HepG2 (cell line): ENCODE results near the gene LDLR. TPM values are rescaled to one million over a fixed set of nuclear protein-coding genes. Genes with fewer than 3 reads are reported as not detected.

Source experiments
- HMG20B ChIP-seq: conservative IDR thresholded peaks from 2 replicates; pipeline ENCODE4 v1.6.1; 2016; ENCODE audit warnings: missing genetic modification reagents, missing compliant biosample characterization
- MTA3 ChIP-seq: sonication (generic); formaldehyde crosslinking; IDR thresholded peaks from 2 replicates; pipeline ENCODE4 v1.4.0; 2020; ENCODE audit warnings: missing genetic modification reagents
- PCBP2 ChIP-seq: fragments of 200-400 bp; formaldehyde crosslinking; optimal IDR thresholded peaks from 2 replicates; pipeline ENCODE3; 2018; ENCODE audit warnings: low read length, low read depth; ENCODE audit not compliant: poor library complexity, severe bottlenecking
- PHF21A ChIP-seq: sonication (generic); formaldehyde crosslinking; IDR thresholded peaks from 2 replicates; pipeline ENCODE4 v1.5.0; 2020; ENCODE audit warnings: mild to moderate bottlenecking, missing genetic modification reagents
- PITX1 ChIP-seq: sonication (generic); formaldehyde crosslinking; IDR thresholded peaks from 2 replicates; pipeline ENCODE4 v1.5.1; 2020; ENCODE audit warnings: mild to moderate bottlenecking, missing genetic modification reagents
- ZBTB33 ChIP-seq: sonication (generic); formaldehyde crosslinking; IDR thresholded peaks from 2 replicates; pipeline ENCODE4 v1.4.0; 2020; ENCODE audit warnings: missing genetic modification reagents
- ZBTB49 ChIP-seq: sonication (generic); formaldehyde crosslinking; IDR thresholded peaks from 2 replicates; pipeline ENCODE4 v1.4.0; 2020; ENCODE audit warnings: missing genetic modification reagents, borderline replicate concordance
- ZFP62 ChIP-seq: sonication (generic); formaldehyde crosslinking; IDR thresholded peaks from 2 replicates; pipeline ENCODE4 v1.4.0; 2020; ENCODE audit warnings: missing genetic modification reagents
- ZFP82 ChIP-seq: sonication (generic); formaldehyde crosslinking; IDR thresholded peaks from 2 replicates; pipeline ENCODE4 v1.5.1; 2020; ENCODE audit warnings: mild to moderate bottlenecking, missing genetic modification reagents, borderline replicate concordance
- ZNF280D ChIP-seq: sonication (generic); formaldehyde crosslinking; IDR thresholded peaks from 2 replicates; pipeline ENCODE4 v1.5.1; 2020; ENCODE audit warnings: mild to moderate bottlenecking, missing genetic modification reagents
- ZNF367 ChIP-seq: sonication (generic); formaldehyde crosslinking; IDR thresholded peaks from 2 replicates; pipeline ENCODE4 v1.4.0; 2020; ENCODE audit warnings: missing genetic modification reagents, borderline replicate concordance
- ZNF547 ChIP-seq: sonication (generic); formaldehyde crosslinking; IDR thresholded peaks from 2 replicates; pipeline ENCODE4 v1.5.1; 2020; ENCODE audit warnings: mild to moderate bottlenecking, missing genetic modification reagents
- ZNF646 ChIP-seq: sonication (generic); formaldehyde crosslinking; IDR thresholded peaks from 2 replicates; pipeline ENCODE4 v1.9.0; 2021; ENCODE audit warnings: mild to moderate bottlenecking, missing genetic modification reagents
- ZNF780A ChIP-seq: sonication (generic); formaldehyde crosslinking; IDR thresholded peaks from 2 replicates; pipeline ENCODE4 v1.8.0; 2022; ENCODE audit warnings: mild to moderate bottlenecking, missing genetic modification reagents, moderate library complexity
- ZSCAN21 ChIP-seq: sonication (generic); formaldehyde crosslinking; IDR thresholded peaks from 2 replicates; pipeline ENCODE4 v1.8.0; 2022; ENCODE audit warnings: mild to moderate bottlenecking, missing genetic modification reagents, moderate library complexity, borderline replicate concordance
- polyA plus RNA-seq, 8 experiments: library from polyadenylated mRNA; depleted of rRNA in 3 of 8; stranded (reverse) in 7 of 8; unstranded in 1 of 8; fragments of >200 nt; fragmentation: Illumina TruSeq in 4 of 8; extraction: Trizol in 4 of 8; gene quantifications; 2 replicates each; pipeline versions ENCODE4 v1.2.1 to v1.2.3, GENCODE V29; 2011 to 2016; ENCODE audit warnings: low read depth in 4 of 8, missing spikeins in 1 of 8, mixed read lengths in 1 of 8; ENCODE audit not compliant: insufficient read depth in 1 of 8
- total RNA-seq, 5 experiments: library from RNA; depleted of rRNA; stranded (reverse); fragments of >200 nt; fragmentation: Illumina TruSeq; extraction: Trizol; gene quantifications; 2 replicates each; pipeline ENCODE4 v1.2.3, GENCODE V29; 2016; ENCODE audit warnings: low read depth in 1 of 5

LDLR gene
- total and polyA plus RNA-seq, 2 of the 13 experiments (the other 11 are each of a cell fraction or from before 2014, with no cell fraction given) = 51.6 to 92.5 TPM

GRCh38 chr19:11088506-11089253, 583 bp upstream of the LDLR start (continued):
- no peak for TF ChIP-seq ZBTB33 (CRISPR knock-in tag)
- TF ChIP-seq ZNF547 = no peak
- no peak for TF ChIP-seq ZBTB49 (CRISPR knock-in tag)
- no peak for TF ChIP-seq PCBP2
- no peak for TF ChIP-seq ZFP62 (CRISPR knock-in tag)
- TF ChIP-seq ZFP82 (CRISPR knock-in tag) = no peak
- TF ChIP-seq ZNF780A (CRISPR knock-in tag) = no peak
- TF ChIP-seq ZNF280D = no peak
- 0 out of 2 replicates have a peak, but pooled peaks have one; percentile 38 for TF ChIP-seq HMG20B (CRISPR knock-in tag)
- TF ChIP-seq MTA3 = no peak
- TF ChIP-seq PITX1 (CRISPR knock-in tag) = no peak; the same call in 1 of the 2 replicates
- TF ChIP-seq ZNF646 (CRISPR knock-in tag) = no peak
- TF ChIP-seq PHF21A = peak; percentile 80
- no peak for TF ChIP-seq ZSCAN21 (CRISPR knock-in tag)
- no peak for TF ChIP-seq ZNF367 (CRISPR knock-in tag)
